Tibial nerve (tissue), 4 donors: Measurements from ENCODE around the gene MYG1. TPM values are rescaled to one million over a fixed set of nuclear protein-coding genes. Genes with fewer than 3 reads are reported as not detected.

ENCODE experiments used
- DNase-seq, 2 donors: peaks; one replicate each; pipeline ENCODE4 v3.0.0-alpha.2; 2019; ENCODE audit warnings: low spot score in 2 of 2
- H3K27ac ChIP-seq, 4 donors: fragments of 200-600 bp; sonication (generic) in 3 of 4; one replicate each; pipeline ENCODE4 v1.5.1; 2017 to 2019; ENCODE audit warnings: mild to moderate bottlenecking in 1 of 4
- H3K27me3 ChIP-seq, 2 donors: fragments of 200-600 bp; sonication (generic) in 1 of 2; one replicate each; pipeline versions ENCODE4 v1.5.1 to v1.6.0; 2017 to 2019
- H3K36me3 ChIP-seq, 3 donors: fragments of 200-600 bp; sonication (generic); one replicate each; pipeline ENCODE4 v1.5.1; 2018 to 2019
- H3K4me1 ChIP-seq, 4 donors: fragments of 200-600 bp; sonication (generic) in 3 of 4; one replicate each; pipeline ENCODE4 v1.5.1; 2017 to 2019
- H3K4me3 ChIP-seq, 4 donors: fragments of 200-600 bp; sonication (generic) in 3 of 4; one replicate each; pipeline ENCODE4 v1.5.1; 2017 to 2019; ENCODE audit warnings: mild to moderate bottlenecking in 1 of 4, moderate library complexity in 1 of 4
- H3K9me3 ChIP-seq, 4 donors: fragments of 200-600 bp; sonication (generic) in 3 of 4; one replicate each; pipeline ENCODE4 v1.5.1; 2017 to 2019
- CTCF ChIP-seq, 5 experiments: fragments of 200-600 bp in 3 of 5; fragments of 450-650 bp in 2 of 5; sonication (generic) in 3 of 5; IDR thresholded peaks; one replicate each; pipeline ENCODE4 v1.5.1; 2016 to 2019; ENCODE audit warnings: antibody characterized with exemption in 5 of 5, mild to moderate bottlenecking in 3 of 5, moderate library complexity in 2 of 5
- EP300 ChIP-seq, 2 donors: sonication (generic); formaldehyde crosslinking; IDR thresholded peaks; one replicate each; pipeline ENCODE4 v1.6.1; 2017; ENCODE audit warnings: antibody characterized with exemption in 2 of 2, mild to moderate bottlenecking in 1 of 2
- POLR2A ChIP-seq, 2 donors: fragments of 450-650 bp; IDR thresholded peaks; one replicate each; pipeline ENCODE4 v1.6.1; 2017; ENCODE audit warnings: antibody characterized with exemption in 2 of 2, mild to moderate bottlenecking in 2 of 2, moderate library complexity in 2 of 2
- WGBS, 2 donors: methylation state at CpG; one replicate each; pipeline ENCODE4 v1.1.5; 2018; 5-methylcytosine and 5-hydroxymethylcytosine counted together
- total RNA-seq, 4 donors: library from RNA; depleted of rRNA; stranded (reverse); fragments of >200 nt; gene quantifications; one replicate each; pipeline ENCODE4 v1.1.0, GENCODE V29; 2016

MYG1 gene
- total RNA-seq, 4 donors from 2014 or later = 49.2 to 82.8 (median 54.3) TPM

- TF ChIP-seq POLR2A (IDR thresholded peaks at IDR 0.05) = no peak
- no peak for TF ChIP-seq CTCF (IDR thresholded peaks at IDR 0.05)
- TF ChIP-seq EP300 (IDR thresholded peaks at IDR 0.05) = no peak
- no peak for DNase-seq
- H3K27ac ChIP-seq = peak overlapping the region in 3 of 4 donors; percentile 66 to 75 (median 71)
- WGBS, 2 donors = 2 to 3% methylated on average over 12 of the region's 12 CpGs
- H3K4me1 ChIP-seq = peaks cover 0 to 70% (median 37%) of the 10 kb centered on the region in 4 donors
- H3K27me3 ChIP-seq = no peaks in the 10 kb centered on the region
- no peaks in the 10 kb centered on the region for H3K9me3 ChIP-seq
- peak overlapping the region; percentile 51 to 76 (median 63) for H3K4me3 ChIP-seq
- H3K36me3 ChIP-seq = peaks cover 0 to 56% (median 7%) of the 10 kb centered on the region in 3 donors
Measured at GRCh38 chr12:53300187-53300586, 692 bp downstream of the MYG1 start.

DNA sequence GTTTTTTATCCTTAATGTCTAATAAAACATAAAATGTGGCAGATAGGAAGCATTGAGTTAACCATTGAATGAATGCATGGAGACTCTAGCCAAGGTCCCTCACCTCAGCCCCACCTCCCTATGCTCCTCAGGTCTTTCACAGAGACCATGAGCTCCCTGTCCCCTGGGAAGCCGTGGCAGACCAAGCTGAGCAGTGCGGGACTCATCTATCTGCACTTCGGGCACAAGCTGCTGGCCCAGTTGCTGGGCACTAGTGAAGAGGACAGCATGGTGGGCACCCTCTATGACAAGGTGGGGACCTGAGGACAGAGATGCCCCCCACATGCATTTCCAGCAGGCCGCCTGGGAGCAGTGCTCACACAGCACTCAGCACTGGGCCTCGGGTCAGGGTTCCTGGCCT lies 3.4 kb downstream of the MYG1 start:
- Histone ChIP-seq H3K27ac (no peak overlapping the region), H3K27me3 (no peaks in the 10 kb centered on the region), H3K4me1 (peaks cover 0 to 49% (median 21%) of the 10 kb centered on the region in 4 donors), H3K9me3 (no peaks in the 10 kb centered on the region), H3K4me3 (no peak overlapping the region), H3K36me3 (peaks cover 0 to 72% (median 25%) of the 10 kb centered on the region in 3 donors)
- no peak for TF ChIP-seq CTCF (IDR thresholded peaks at IDR 0.05)
- no peak for TF ChIP-seq EP300 (IDR thresholded peaks at IDR 0.05)
- no peak for TF ChIP-seq POLR2A (IDR thresholded peaks at IDR 0.05)
- WGBS, 2 donors = 78 to 94% methylated on average over 3 to 5 of the region's 5 CpGs
- DNase-seq = no peak

DNA sequence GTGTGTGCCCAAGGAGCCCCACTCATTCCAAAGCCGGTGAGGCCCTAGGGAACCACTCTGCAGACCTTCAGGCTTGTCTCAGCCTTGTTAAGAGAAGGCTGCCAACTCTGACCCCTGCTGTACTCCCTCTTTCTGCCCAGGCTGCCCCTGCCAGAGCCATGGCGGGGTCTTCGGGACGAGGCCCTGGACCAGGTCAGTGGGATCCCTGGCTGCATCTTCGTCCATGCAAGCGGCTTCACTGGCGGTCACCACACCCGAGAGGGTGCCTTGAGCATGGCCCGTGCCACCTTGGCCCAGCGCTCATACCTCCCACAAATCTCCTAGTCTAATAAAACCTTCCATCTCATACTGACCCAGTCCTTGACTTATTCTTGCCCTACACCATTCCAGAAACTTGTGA lies 7.3 kb downstream of the MYG1 start:
- H3K27ac ChIP-seq = no peak overlapping the region
- no peak for DNase-seq
- WGBS, 2 donors = 90 to 95% methylated on average over 7 to 10 of the region's 10 CpGs
- TF ChIP-seq POLR2A (IDR thresholded peaks at IDR 0.05) (no peak), CTCF (IDR thresholded peaks at IDR 0.05) (no peak), EP300 (IDR thresholded peaks at IDR 0.05) (no peak)
- no peaks in the 10 kb centered on the region for H3K27me3 ChIP-seq
- peaks cover 0 to 18% (median 0%) of the 10 kb centered on the region in 4 donors for H3K4me1 ChIP-seq
- H3K9me3 ChIP-seq = no peaks in the 10 kb centered on the region
- H3K36me3 ChIP-seq = peaks cover 2 to 97% (median 31%) of the 10 kb centered on the region in 3 donors
- H3K4me3 ChIP-seq = no peak overlapping the region

DNA sequence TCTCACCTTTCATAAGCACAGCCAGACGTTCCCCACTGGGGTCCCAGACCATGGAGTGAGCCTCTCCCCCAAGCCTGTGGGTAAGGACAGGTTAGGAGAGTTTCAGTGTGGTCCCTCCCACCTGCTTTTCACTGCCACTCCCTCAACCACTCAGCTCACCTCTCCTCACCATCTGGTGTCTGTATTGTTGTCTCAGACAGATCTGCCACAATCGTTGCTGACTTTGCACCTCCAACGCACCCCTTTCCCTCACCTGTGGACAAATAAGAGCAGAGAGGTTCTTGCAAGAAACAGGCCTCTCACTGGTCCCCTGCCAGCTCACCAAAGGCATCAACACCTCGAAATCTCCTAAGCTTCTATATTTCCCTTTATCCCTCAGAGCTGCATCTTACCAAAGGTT lies 8.8 kb downstream of the MYG1 start:
- TF ChIP-seq EP300 (IDR thresholded peaks at IDR 0.05) (no peak), POLR2A (IDR thresholded peaks at IDR 0.05) (no peak), CTCF (IDR thresholded peaks at IDR 0.05) (no peak)
- Histone ChIP-seq H3K27ac (no peak overlapping the region), H3K4me3 (no peak overlapping the region), H3K4me1 (peaks cover 0 to 4% (median 0%) of the 10 kb centered on the region in 4 donors), H3K36me3 (peaks cover 2 to 90% (median 31%) of the 10 kb centered on the region in 3 donors), H3K27me3 (no peaks in the 10 kb centered on the region), H3K9me3 (no peaks in the 10 kb centered on the region)
- WGBS, 2 donors = 72 to 74% methylated on average over 4 of the region's 4 CpGs
- DNase-seq = no peak

GRCh38 chr12:53313996-53314395 lies 14.5 kb downstream of the MYG1 start:
- peaks cover 0 to 87% (median 18%) of the 10 kb centered on the region in 3 donors for H3K36me3 ChIP-seq
- no peak overlapping the region for H3K4me3 ChIP-seq
- no peaks in the 10 kb centered on the region for H3K4me1 ChIP-seq
- DNase-seq = no peak
- 63 to 93% methylated on average over 2 to 3 of the region's 3 CpGs for WGBS, 2 donors
- no peaks in the 10 kb centered on the region for H3K27me3 ChIP-seq
- TF ChIP-seq POLR2A (IDR thresholded peaks at IDR 0.05) (no peak), EP300 (IDR thresholded peaks at IDR 0.05) (no peak), CTCF (IDR thresholded peaks at IDR 0.05) (no peak)
- no peak overlapping the region for H3K27ac ChIP-seq
- no peaks in the 10 kb centered on the region for H3K9me3 ChIP-seq
